ENCODE data around the gene SYNE1.
"Not testable (repeated sequence)": the region's sequence is repeated elsewhere in the genome, so short reads cannot be mapped to it uniquely, and the experiment has no call there.

The SYNE1 gene

GRCh38 chr6:152176268-152176667 lies 460.9 kb downstream of the SYNE1 start:
- DNase-seq (ENCODE audit: low spot score): no peak

GRCh38 chr6:152173957-152174356 lies 463.2 kb downstream of the SYNE1 start:
- no peak for DNase-seq (ENCODE audit: low spot score)

DNA sequence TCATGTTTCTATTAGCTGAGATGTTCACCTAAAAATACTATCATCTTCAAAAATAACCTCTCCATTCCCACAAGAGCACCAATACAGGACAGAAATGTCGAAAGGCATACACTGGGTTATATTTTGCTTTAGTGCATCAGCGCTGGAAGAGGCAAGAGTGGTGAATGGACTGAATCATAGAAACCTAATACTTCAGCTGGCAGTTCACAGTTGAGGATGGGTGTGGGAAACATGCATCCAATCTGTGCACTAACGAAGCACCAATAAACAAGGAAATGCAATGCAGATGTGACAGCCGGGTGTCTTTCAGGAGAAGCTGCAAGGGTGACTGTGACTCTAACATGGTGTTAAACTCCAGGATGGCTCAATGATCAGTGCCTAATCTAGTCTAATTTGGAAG lies 463.8 kb downstream of the SYNE1 start:
- no peak for DNase-seq (ENCODE audit: low spot score)

DNA sequence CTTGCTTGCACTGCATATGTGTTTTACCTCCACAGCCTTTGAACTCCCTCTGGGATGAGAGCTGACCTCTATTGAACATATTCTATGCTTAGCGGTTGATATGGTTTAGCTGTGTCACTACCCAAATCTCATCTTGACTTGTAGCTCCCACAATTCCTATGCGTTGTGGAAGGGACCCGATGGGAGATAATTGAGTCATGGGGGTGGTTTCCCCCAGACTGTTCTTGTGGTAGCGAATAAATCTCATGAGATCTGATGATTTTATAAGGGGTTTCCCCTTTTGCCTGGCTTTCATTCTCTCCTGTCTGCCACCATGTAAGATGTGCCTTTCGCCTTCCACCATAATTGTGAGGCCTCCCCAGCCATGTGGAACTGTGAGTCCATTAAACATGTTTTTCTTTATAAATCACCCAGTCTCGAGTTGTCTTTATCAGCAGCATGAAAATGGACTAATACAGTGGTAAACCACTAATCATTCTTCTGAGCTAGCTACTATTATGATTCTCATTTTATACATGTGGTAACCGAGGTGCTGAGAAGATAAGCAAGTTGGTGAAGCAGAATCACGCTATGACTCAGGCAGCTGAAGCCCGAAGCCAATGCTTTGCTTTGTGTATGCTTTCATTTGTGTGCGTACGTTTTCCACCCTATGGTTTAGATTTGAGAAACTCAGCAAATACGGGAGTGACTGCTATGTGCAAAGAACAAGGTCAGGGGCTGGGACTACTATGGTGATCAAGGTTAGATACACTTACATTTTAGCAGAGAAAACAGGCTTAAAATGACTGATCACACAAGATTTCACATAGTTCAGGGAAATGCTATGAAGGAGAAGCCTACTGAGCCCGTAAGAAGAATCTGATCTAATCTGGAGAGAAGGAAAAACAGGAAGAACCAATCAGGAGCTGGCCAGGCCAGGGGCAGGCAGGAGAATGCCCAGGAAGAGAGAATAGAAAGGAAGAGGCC lies 466.2 kb downstream of the SYNE1 start:
- no peak for DNase-seq (ENCODE audit: low spot score)

GRCh38 chr6:152170313-152170701 lies 466.9 kb downstream of the SYNE1 start:
- DNase-seq (ENCODE audit: low spot score): no peak

- no peak for DNase-seq (ENCODE audit: low spot score)
These were observed 469.2 kb downstream of the SYNE1 start for GRCh38 chr6:152167641-152168603.

DNA sequence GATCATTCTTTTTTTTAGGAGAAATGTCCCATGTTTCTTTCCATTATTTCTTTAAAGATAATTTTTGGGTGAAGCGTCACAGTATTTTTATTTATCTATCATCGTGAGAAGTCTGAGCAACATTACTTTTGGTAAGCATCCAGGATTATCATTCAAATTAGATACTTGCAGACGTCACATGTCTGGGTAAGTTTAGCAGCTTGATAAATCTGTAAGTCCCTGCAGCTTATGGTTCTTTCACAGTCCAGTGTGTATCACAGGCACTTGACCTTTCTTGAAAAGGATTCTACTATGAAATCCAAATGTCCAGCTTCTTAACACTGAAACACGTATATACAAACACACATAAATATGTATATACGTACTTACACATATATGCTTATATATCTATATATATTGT lies 470.3 kb downstream of the SYNE1 start:
- no peak for DNase-seq (ENCODE audit: low spot score)

DNA sequence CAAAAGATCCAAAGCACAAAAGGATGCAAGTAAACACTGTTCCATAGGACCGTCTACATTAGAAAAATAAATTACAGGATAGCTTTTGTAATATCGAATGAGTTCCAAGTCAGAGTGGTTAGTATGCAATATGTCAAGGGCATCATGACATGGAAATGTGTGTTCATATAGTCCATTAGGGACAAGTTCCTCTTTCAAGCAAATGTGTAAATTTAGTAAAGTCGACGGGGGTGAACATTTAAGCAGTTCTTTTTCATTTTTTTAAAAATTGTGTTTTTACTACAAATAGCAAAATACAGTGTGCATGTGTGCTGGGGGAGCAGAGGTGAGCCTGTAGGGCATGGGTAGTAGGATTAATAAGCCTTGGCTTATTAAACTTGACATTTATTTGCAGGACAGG lies 470.7 kb downstream of the SYNE1 start:
- DNase-seq (ENCODE audit: low spot score): no peak

- DNase-seq (ENCODE audit: low spot score): no peak
These were observed 472.2 kb downstream of the SYNE1 start for GRCh38 chr6:152164957-152165356.

- no peak for DNase-seq (ENCODE audit: low spot score)
These were observed 475.7 kb downstream of the SYNE1 start for GRCh38 chr6:152161501-152161900.

- no peak for DNase-seq (ENCODE audit: low spot score)
These were observed 476.8 kb downstream of the SYNE1 start for GRCh38 chr6:152160346-152160745.

GRCh38 chr6:152155792-152156191 lies 481.4 kb downstream of the SYNE1 start:
- DNase-seq (ENCODE audit: low spot score): no peak

DNA sequence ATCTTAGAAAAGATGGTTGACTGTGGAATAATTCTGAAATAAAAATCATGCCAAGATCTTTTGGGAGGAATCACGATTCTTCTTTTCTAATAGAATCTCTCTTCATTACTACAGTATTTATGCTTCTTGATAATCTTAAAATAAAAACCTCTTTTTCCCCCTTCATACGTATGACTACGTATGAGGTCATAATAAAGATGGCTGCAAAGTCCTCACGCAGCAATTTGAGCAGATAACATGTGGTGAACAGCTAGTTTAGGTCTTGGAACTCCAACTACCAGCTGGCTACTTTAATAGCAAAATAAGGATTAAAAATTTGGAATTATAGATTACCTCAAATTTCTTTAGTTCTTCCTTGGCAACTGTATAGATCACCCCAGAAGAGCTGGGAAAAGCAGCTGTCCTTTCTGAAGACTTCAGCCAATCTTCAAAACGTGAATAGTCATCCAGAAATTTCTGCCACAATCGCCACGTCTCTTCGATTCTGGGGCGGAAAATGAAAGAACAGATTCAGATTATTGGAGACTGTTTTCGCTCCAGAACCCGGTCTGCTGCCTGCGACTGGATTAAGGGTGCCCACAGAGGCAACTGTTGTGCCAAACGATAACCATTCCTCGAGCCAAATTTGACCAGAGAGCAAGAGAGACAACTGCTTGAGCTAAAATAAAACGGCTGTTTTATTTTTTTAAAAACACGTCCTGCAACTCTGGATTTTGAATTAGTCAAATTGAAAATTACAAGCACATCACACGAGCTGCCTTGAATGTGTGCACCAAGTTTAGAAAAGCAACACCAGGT lies 482.4 kb downstream of the SYNE1 start:
- DNase-seq (ENCODE audit: low spot score): no peak

GRCh38 chr6:152151920-152152319 lies 485.2 kb downstream of the SYNE1 start:
- DNase-seq (ENCODE audit: low spot score): no peak

DNA sequence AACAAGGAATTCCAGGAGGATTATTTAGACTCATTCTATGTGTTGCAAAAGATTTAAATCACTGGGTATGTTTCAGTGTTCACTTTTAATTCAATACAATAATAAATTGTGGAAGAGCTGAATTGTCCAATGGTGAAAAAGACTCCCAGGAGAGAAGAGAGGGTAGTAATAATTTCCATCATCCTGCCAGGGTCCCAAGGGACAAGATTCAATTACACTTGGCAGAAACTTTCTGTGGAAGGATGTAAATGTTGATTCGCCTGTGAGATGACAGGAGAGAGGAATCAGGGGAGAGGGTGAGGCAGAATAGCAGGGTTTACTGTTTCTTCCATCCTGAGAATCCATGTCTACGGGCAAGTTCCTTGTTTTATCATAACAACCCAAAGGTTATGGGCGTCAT lies 487.0 kb downstream of the SYNE1 start:
- DNase-seq (ENCODE audit: low spot score): no peak

GRCh38 chr6:152148412-152148811 lies 488.8 kb downstream of the SYNE1 start:
- no peak for DNase-seq (ENCODE audit: low spot score)

DNA sequence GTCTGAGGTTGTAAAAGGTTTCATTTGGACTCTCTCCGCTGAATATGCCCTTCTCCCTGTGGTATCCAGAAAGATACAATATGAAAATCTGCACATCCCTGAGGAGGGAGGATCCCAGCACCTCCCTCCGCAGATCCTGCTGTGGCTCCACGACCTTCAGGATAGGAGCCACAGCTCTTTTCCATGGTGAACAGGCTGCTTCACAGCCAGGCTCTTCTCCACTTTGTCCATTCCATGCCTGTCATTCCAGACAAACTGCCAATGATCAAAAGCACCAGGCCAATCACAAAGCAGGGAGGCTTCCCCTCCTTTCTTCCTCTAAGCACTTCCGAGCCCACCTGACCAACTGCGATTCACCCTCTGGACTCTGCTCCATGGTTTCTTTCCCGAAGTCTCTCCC lies 489.9 kb downstream of the SYNE1 start:
- DNase-seq (ENCODE audit: low spot score): no peak

DNA sequence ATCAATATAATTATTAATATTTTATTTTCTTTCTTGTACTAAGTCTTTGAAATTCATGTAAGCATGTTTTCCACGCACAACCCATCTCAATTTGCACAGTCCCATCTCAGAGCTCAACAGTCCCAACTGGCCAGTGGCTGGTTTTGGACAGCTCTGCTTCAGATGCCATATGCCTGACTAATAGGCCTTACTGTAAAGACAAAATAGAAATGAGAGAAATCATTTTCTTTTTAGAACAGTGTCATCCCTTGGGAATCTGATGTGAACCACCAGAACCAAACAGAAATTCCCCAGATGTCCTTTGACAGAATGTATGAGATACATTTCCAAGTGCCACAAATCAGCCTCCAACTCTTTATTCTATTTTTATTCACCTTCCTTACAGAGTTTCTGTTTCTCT lies 490.8 kb downstream of the SYNE1 start:
- no peak for DNase-seq (ENCODE audit: low spot score)

GRCh38 chr6:152143359-152143758 lies 493.8 kb downstream of the SYNE1 start:
- DNase-seq (ENCODE audit: low spot score): no peak

GRCh38 chr6:152142105-152142504 lies 495.1 kb downstream of the SYNE1 start:
- no peak for DNase-seq (ENCODE audit: low spot score)

DNA sequence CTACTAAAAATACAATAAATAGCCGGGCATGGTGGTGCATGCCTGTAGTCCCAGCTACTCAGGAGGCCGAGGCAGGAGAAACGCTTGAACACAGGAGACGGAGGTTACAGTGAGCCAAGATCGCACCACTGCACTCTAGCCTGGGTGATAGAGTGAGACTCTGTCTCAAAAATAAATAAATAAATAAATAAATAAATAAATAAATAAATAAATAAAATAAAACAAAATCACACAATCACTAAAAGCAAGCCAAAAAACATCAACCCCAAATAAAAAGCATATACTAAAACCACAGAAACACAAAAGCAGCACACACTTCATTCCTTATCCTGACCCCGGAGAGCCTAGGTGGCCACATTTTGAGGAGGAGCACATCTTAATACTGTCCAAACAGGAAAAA lies 498.8 kb downstream of the SYNE1 start:
- not testable (repeated sequence) for DNase-seq (ENCODE audit: low spot score)

GRCh38 chr6:152136449-152136825 lies 500.7 kb downstream of the SYNE1 start:
- no peak for DNase-seq (ENCODE audit: low spot score)

Data from Ammon's horn (tissue), 1 donor.